NCI-H526 treated with DMSO at 0.1 percent for 48 hours (cell line): ENCODE data around the gene RPUSD3.
A peak's percentile ranks its signal among the peaks of the same experiment; 100 is the strongest.
"Not testable (repeated sequence)": the region's sequence is repeated elsewhere in the genome, so short reads cannot be mapped to it uniquely, and the experiment has no call there.

Experiments used
- DNase-seq: peaks from one replicate; lab custom pipeline; 2025; lab: John Stamatoyannopoulos, UW

Gene RPUSD3

GRCh38 chr3:9843715-9844438 is at the start of gene RPUSD3:
Gene RPUSD3 (minus strand): TSS chr3:9844008. CDS start chr3:9843990, 18 bp downstream.
- DNase-seq: peak; percentile 84

GRCh38 chr3:9891072-9891622 is 47.3 kb upstream of the RPUSD3 start:
- no peak for DNase-seq

- peak; percentile 45 for DNase-seq
These were observed 46.7 kb upstream of the RPUSD3 start, which contains the start of gene JAGN1 for GRCh38 chr3:9890249-9891071. Gene JAGN1 (plus strand): TSS chr3:9890610. CDS start chr3:9890723, 113 bp downstream.

- no peak for DNase-seq
These were observed 45.6 kb upstream of the RPUSD3 start for GRCh38 chr3:9889405-9889804.

- DNase-seq: no peak
These were observed 44.7 kb upstream of the RPUSD3 start for GRCh38 chr3:9888540-9888939.

GRCh38 chr3:9887480-9887879 is 43.7 kb upstream of the RPUSD3 start:
- no peak for DNase-seq

GRCh38 chr3:9886328-9886727 is 42.5 kb upstream of the RPUSD3 start:
- DNase-seq: no peak

GRCh38 chr3:9884555-9885165 is 40.9 kb upstream of the RPUSD3 start:
- DNase-seq: no peak

- DNase-seq: no peak
These were observed 40.1 kb upstream of the RPUSD3 start for GRCh38 chr3:9883706-9884554.

GRCh38 chr3:9881441-9881840 is 37.6 kb upstream of the RPUSD3 start:
- no peak for DNase-seq

GRCh38 chr3:9879830-9880549 is 36.2 kb upstream of the RPUSD3 start, which contains the start of gene CIDEC:
Gene CIDEC (minus strand): TSS chr3:9880253. CDS start chr3:9878486, 1,767 bp downstream.
- DNase-seq: no peak

GRCh38 chr3:9878700-9879099 is 34.9 kb upstream of the RPUSD3 start:
- DNase-seq: no peak

- no peak for DNase-seq
These were observed 33.2 kb upstream of the RPUSD3 start for GRCh38 chr3:9876991-9877390.

- not testable (repeated sequence) for DNase-seq
These were observed 32.4 kb upstream of the RPUSD3 start for GRCh38 chr3:9876255-9876654.

GRCh38 chr3:9875448-9875847 is 31.6 kb upstream of the RPUSD3 start:
- DNase-seq: no peak

- not testable (repeated sequence) for DNase-seq
These were observed 28.3 kb upstream of the RPUSD3 start for GRCh38 chr3:9872067-9872466.

GRCh38 chr3:9870978-9871377 is 27.2 kb upstream of the RPUSD3 start:
- no peak for DNase-seq

- DNase-seq: no peak
These were observed 26.1 kb upstream of the RPUSD3 start for GRCh38 chr3:9869955-9870354.

- DNase-seq: no peak
These were observed 23.3 kb upstream of the RPUSD3 start for GRCh38 chr3:9867106-9867505.

- DNase-seq: no peak
These were observed 22.8 kb upstream of the RPUSD3 start for GRCh38 chr3:9866639-9867038.
